ENCODE data around the gene HPSE2.

DNA sequence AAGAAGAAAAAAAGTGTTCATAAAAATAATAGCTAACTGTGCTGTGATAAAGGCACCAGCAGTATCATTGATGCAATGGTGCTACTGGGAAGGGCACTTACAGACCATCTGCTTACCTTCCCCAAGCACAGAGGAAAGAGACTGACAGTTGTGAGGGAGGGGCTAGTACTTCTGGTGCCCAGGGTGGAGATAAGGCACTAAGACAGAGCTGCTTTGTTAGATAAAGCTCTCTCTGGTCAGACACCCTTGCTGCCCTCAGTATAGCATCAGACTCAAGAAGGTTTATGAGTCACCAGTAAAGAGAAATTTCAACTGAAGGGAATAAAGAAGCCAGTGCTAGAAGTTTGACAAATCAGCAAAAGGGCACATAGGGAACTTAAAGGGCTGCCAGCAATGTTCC is 325.6 kb downstream of the HPSE2 start:
- TF ChIP-seq, protein P1, sequence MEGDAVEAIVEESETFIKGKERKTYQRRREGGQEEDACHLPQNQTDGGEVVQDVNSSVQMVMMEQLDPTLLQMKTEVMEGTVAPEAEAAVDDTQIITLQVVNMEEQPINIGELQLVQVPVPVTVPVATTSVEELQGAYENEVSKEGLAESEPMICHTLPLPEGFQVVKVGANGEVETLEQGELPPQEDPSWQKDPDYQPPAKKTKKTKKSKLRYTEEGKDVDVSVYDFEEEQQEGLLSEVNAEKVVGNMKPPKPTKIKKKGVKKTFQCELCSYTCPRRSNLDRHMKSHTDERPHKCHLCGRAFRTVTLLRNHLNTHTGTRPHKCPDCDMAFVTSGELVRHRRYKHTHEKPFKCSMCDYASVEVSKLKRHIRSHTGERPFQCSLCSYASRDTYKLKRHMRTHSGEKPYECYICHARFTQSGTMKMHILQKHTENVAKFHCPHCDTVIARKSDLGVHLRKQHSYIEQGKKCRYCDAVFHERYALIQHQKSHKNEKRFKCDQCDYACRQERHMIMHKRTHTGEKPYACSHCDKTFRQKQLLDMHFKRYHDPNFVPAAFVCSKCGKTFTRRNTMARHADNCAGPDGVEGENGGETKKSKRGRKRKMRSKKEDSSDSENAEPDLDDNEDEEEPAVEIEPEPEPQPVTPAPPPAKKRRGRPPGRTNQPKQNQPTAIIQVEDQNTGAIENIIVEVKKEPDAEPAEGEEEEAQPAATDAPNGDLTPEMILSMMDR (IDR thresholded peaks at IDR 0.05; ENCODE audit: low read depth, low read length) = no peak
- no peak for TF ChIP-seq EZH2phosphoT487 (IDR thresholded peaks at IDR 0.05; ENCODE audit: low read depth)
